Iris pigment epithelial cell (primary cell): ENCODE measurements around the gene NDN.
A peak's percentile ranks its signal among the peaks of the same experiment; 100 is the strongest.

ENCODE experiments used
- DNase-seq: peaks from one replicate; pipeline ENCODE4 v3.0.0-alpha.2; 2011; ENCODE audit warnings: low read depth

NDN gene

GRCh38 chr15:23642413-23643044 is 44.6 kb downstream of the NDN start:
- peak; percentile 53 for DNase-seq
